ENCODE data around the gene HDAC2. TPM values are rescaled to one million over a fixed set of nuclear protein-coding genes. Genes with fewer than 3 reads are reported as not detected.
"Not testable (repeated sequence)": the region's sequence is repeated elsewhere in the genome, so short reads cannot be mapped to it uniquely, and the experiment has no call there.

The HDAC2 gene
- total RNA-seq, result 10 to 100 TPM; 29.9 to 49.5 TPM

GRCh38 chr6:113970805-113971676, at the start of gene HDAC2:
Gene HDAC2 (minus strand): TSS chr6:113971148. CDS start chr6:113970908, 240 bp downstream.
- no peaks in the 10 kb centered on the region for H3K27me3 ChIP-seq (replicated peaks; ENCODE audit: insufficient read depth)
- H3K4me1 ChIP-seq (ENCODE audit: control insufficient read depth in 1 of 2, low read depth in 2 of 2), result peaks cover 15 to 23% of the 10 kb centered on the region in 2 donors
- DNase-seq (ENCODE audit: low spot score), result peak; percentile 26
- no peaks in the 10 kb centered on the region for H3K9me3 ChIP-seq
- TF ChIP-seq CTCF (IDR thresholded peaks at IDR 0.05), result no peak
- no peaks in the 10 kb centered on the region for H3K36me3 ChIP-seq
- ATAC-seq (ENCODE audit: insufficient number of reproducible peaks, low FRiP score, low read depth), result peak; percentile 89
- H3K27ac ChIP-seq, result peak within 1 kb of the TSS; percentile 85 to 92
- peak within 1 kb of the TSS; percentile 99 for H3K4me3 ChIP-seq

GRCh38 chr6:114020196-114020595, 49.2 kb upstream of the HDAC2 start:
- no peaks in the 10 kb centered on the region for H3K9me3 ChIP-seq
- no peaks in the 10 kb centered on the region for H3K27me3 ChIP-seq (replicated peaks; ENCODE audit: insufficient read depth)
- H3K4me1 ChIP-seq (ENCODE audit: control insufficient read depth in 1 of 2, low read depth in 2 of 2), result no peaks in the 10 kb centered on the region
- no peak for ATAC-seq (ENCODE audit: insufficient number of reproducible peaks, low FRiP score, low read depth)
- no peak for TF ChIP-seq CTCF (IDR thresholded peaks at IDR 0.05)
- H3K36me3 ChIP-seq, result no peaks in the 10 kb centered on the region
- no peak for DNase-seq (ENCODE audit: low spot score)
- H3K27ac ChIP-seq, result no peak overlapping the region
- H3K4me3 ChIP-seq, result no peak overlapping the region

GRCh38 chr6:114017146-114017545, 46.2 kb upstream of the HDAC2 start:
- not testable (repeated sequence) for H3K36me3 ChIP-seq; ATAC-seq (ENCODE audit: insufficient number of reproducible peaks, low FRiP score, low read depth); H3K4me3 ChIP-seq; H3K27me3 ChIP-seq (replicated peaks; ENCODE audit: insufficient read depth); H3K4me1 ChIP-seq (ENCODE audit: control insufficient read depth in 1 of 2, low read depth in 2 of 2); H3K27ac ChIP-seq; H3K9me3 ChIP-seq; DNase-seq (ENCODE audit: low spot score)

GRCh38 chr6:114014106-114014505, 43.2 kb upstream of the HDAC2 start:
- H3K9me3 ChIP-seq; H3K4me1 ChIP-seq (ENCODE audit: control insufficient read depth in 1 of 2, low read depth in 2 of 2); DNase-seq (ENCODE audit: low spot score); H3K27ac ChIP-seq; H3K27me3 ChIP-seq (replicated peaks; ENCODE audit: insufficient read depth); H3K36me3 ChIP-seq; H3K4me3 ChIP-seq; ATAC-seq (ENCODE audit: insufficient number of reproducible peaks, low FRiP score, low read depth): not testable (repeated sequence)

- DNase-seq (ENCODE audit: low spot score); H3K9me3 ChIP-seq; H3K36me3 ChIP-seq; ATAC-seq (ENCODE audit: insufficient number of reproducible peaks, low FRiP score, low read depth); H3K27ac ChIP-seq; H3K27me3 ChIP-seq (replicated peaks; ENCODE audit: insufficient read depth); H3K4me1 ChIP-seq (ENCODE audit: control insufficient read depth in 1 of 2, low read depth in 2 of 2); H3K4me3 ChIP-seq: not testable (repeated sequence)
Measured at GRCh38 chr6:114011486-114011885, 40.5 kb upstream of the HDAC2 start.

- DNase-seq (ENCODE audit: low spot score) (no peak), ATAC-seq (ENCODE audit: insufficient number of reproducible peaks, low FRiP score, low read depth) (no peak)
Measured at GRCh38 chr6:114010540-114010939, 39.6 kb upstream of the HDAC2 start.

More at GRCh38 chr6:114010540-114010939, 39.6 kb upstream of the HDAC2 start:
- Histone ChIP-seq H3K27ac (no peak overlapping the region), H3K4me1 (ENCODE audit: control insufficient read depth in 1 of 2, low read depth in 2 of 2) (peaks cover 0 to 6% of the 10 kb centered on the region in 2 donors), H3K36me3 (no peaks in the 10 kb centered on the region), H3K9me3 (no peaks in the 10 kb centered on the region), H3K27me3 (replicated peaks; ENCODE audit: insufficient read depth) (no peaks in the 10 kb centered on the region), H3K4me3 (no peak overlapping the region)
- TF ChIP-seq CTCF (IDR thresholded peaks at IDR 0.05), result no peak

Measured in thoracic aorta (tissue), 2 donors.